K562 (cell line): Measurements from ENCODE around the gene AGRN. TPM values are rescaled to one million over a fixed set of nuclear protein-coding genes. Genes with fewer than 3 reads are reported as not detected.

Experiments used
- BRD4 ChIP-seq: fragments of 200-600 bp; sonication (generic); IDR thresholded peaks from 2 replicates; pipeline ENCODE4 v1.6.1; 2017; ENCODE audit warnings: inconsistent platforms
- BRD9 ChIP-seq: fragments of 450-650 bp; IDR thresholded peaks from 2 replicates; pipeline ENCODE4 v1.6.1; 2018; ENCODE audit warnings: low read depth; ENCODE audit not compliant: partially characterized antibody
- CLOCK ChIP-seq: fragments of 250-450 bp; sonication (Bioruptor Pico); IDR thresholded peaks from 2 replicates; pipeline ENCODE4 v1.4.0; 2020; ENCODE audit warnings: mild to moderate bottlenecking, moderate library complexity, borderline replicate concordance
- HDAC1 ChIP-seq, 2 experiments: fragments of 450-650 bp; IDR thresholded peaks; 2 replicates each; pipeline ENCODE4 v1.6.1; 2016 to 2017; ENCODE audit warnings: inconsistent platforms in 1 of 2, mild to moderate bottlenecking in 1 of 2, moderate library complexity in 1 of 2
- JUND ChIP-seq, 2 experiments: IDR thresholded peaks; 2 replicates in 1 of 2; 3 replicates in 1 of 2; pipeline ENCODE4 v1.6.1; 2011; ENCODE audit warnings: borderline replicate concordance in 2 of 2, low read depth in 2 of 2, low read length in 2 of 2, improper control_type of control experiment in 1 of 2, missing biosample characterization in 1 of 2, missing genetic modification characterization in 1 of 2, missing genetic modification reagents in 1 of 2
- RNF219 ChIP-seq: fragments of 250-450 bp; sonication (Bioruptor Pico); IDR thresholded peaks from 2 replicates; pipeline ENCODE4 v1.5.0; 2022; ENCODE audit warnings: mild to moderate bottlenecking
- ZFP1 ChIP-seq: fragments of 450-650 bp; formaldehyde crosslinking; IDR thresholded peaks from 2 replicates; pipeline ENCODE4 v1.4.0; 2020; ENCODE audit warnings: mild to moderate bottlenecking, mixed read lengths
- ZNF609 ChIP-seq: sonication (generic); formaldehyde crosslinking; IDR thresholded peaks from 2 replicates; pipeline ENCODE4 v1.8.1; 2023; ENCODE audit warnings: missing genetic modification reagents, mild to moderate bottlenecking, borderline replicate concordance
- polyA plus RNA-seq, 8 experiments: library from polyadenylated mRNA; depleted of rRNA in 4 of 8; stranded (reverse) in 5 of 8; unstranded in 3 of 8; fragments of >200 nt; fragmentation: Nextera tagmentation in 2 of 8; fragmentation: Illumina TruSeq in 1 of 8; extraction: Ambion mirVana in 2 of 8; extraction: Trizol in 1 of 8; gene quantifications; 2 replicates each; pipeline versions ENCODE4 v1.2.1 to v1.2.3, GENCODE V29; 2011 to 2014; ENCODE audit warnings: inconsistent platforms in 1 of 8, missing spikeins in 1 of 8
- total RNA-seq, 7 experiments: library from RNA; depleted of rRNA in 6 of 7; stranded (reverse); fragments of >200 nt in 6 of 7; fragmentation: Illumina TruSeq in 2 of 7; extraction: Trizol in 2 of 7; gene quantifications; 2 replicates each; pipeline versions ENCODE4 v1.2.1 to v1.2.3, GENCODE V29; 2011 to 2021; ENCODE audit warnings: low replicate concordance in 1 of 7
- TF ChIP-seq, protein P1 (sequence below): fragments of 450-650 bp; IDR thresholded peaks from one replicate; pipeline ENCODE4 v1.6.1; 2018; ENCODE audit warnings: mild to moderate bottlenecking, moderate library complexity; ENCODE audit not compliant: partially characterized antibody
- TF ChIP-seq, protein P2 (sequence below): fragments of 250-450 bp; sonication (Bioruptor Pico); IDR thresholded peaks from 2 replicates; pipeline ENCODE4 v1.4.0; 2020; ENCODE audit warnings: mild to moderate bottlenecking, moderate library complexity

The AGRN gene
- total and polyA plus RNA-seq, 9 of the 15 experiments (the other 6 are each of a cell fraction or from before 2014, with no cell fraction given) = 0.04 to 111 (median 18.1) TPM

DNA sequence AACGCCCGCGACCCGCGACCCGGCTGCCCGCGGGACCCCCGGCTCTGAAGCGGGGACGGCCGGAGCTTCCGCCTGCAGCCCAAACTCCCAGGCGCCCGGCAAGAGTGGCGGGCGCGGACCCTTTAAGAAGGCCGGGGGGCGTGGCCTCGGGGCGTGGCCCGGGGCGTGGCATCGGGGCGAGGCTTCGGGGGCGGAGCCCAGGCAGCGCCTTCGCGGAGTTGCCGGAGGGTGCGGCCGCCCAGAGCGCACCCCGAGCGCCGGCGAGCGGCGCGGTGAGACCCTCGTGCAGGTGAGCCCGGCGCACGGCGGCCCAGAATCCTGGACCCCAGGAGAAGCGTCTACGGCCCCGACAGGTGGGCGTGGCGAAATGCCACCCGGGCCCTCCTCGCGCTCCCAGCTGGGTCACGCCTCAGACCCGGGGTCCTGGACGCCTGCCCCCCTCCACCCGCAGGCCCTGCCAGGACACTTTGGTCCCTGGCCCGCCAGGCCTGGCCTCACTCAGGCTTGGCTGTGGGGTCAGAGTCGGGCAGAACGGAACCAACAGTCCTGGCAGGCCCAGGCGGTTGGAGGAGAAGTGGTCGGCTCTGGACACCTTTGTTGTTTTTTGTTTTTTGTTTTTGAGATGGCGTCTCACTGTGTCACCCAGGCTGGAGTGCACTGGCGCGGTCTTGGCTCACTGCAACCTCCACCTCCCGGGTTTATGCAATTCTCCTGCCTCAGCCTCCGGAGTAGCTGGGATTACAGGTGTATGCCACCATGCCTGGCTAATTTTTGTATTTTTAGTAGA, 39.8 kb downstream of the AGRN start (continued):
- no peak for TF ChIP-seq BRD4
- TF ChIP-seq ZFP1 (CRISPR knock-in tag) = no peak
- TF ChIP-seq BRD9 = no peak
- TF ChIP-seq HDAC1 (IDR thresholded peaks at IDR 0.05) = 0 out of 4 replicates have a peak, but pooled peaks of 1 of the 2 experiments have one; percentile 27
- no peak for TF ChIP-seq CLOCK (CRISPR knock-in tag)
- no peak for TF ChIP-seq ZNF609 (CRISPR knock-in tag)
- TF ChIP-seq, protein P1, sequence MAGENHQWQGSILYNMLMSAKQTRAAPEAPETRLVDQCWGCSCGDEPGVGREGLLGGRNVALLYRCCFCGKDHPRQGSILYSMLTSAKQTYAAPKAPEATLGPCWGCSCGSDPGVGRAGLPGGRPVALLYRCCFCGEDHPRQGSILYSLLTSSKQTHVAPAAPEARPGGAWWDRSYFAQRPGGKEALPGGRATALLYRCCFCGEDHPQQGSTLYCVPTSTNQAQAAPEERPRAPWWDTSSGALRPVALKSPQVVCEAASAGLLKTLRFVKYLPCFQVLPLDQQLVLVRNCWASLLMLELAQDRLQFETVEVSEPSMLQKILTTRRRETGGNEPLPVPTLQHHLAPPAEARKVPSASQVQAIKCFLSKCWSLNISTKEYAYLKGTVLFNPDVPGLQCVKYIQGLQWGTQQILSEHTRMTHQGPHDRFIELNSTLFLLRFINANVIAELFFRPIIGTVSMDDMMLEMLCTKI = no peak
- TF ChIP-seq RNF219 (CRISPR knock-in tag) = no peak
- no peak for TF ChIP-seq JUND (IDR thresholded peaks at IDR 0.05; ENCODE audit: borderline replicate concordance, low read depth, low read length)
- no peak for TF ChIP-seq JUND (tag; IDR thresholded peaks at IDR 0.05; ENCODE audit: borderline replicate concordance, low read depth, low read length)
- TF ChIP-seq, protein P2, sequence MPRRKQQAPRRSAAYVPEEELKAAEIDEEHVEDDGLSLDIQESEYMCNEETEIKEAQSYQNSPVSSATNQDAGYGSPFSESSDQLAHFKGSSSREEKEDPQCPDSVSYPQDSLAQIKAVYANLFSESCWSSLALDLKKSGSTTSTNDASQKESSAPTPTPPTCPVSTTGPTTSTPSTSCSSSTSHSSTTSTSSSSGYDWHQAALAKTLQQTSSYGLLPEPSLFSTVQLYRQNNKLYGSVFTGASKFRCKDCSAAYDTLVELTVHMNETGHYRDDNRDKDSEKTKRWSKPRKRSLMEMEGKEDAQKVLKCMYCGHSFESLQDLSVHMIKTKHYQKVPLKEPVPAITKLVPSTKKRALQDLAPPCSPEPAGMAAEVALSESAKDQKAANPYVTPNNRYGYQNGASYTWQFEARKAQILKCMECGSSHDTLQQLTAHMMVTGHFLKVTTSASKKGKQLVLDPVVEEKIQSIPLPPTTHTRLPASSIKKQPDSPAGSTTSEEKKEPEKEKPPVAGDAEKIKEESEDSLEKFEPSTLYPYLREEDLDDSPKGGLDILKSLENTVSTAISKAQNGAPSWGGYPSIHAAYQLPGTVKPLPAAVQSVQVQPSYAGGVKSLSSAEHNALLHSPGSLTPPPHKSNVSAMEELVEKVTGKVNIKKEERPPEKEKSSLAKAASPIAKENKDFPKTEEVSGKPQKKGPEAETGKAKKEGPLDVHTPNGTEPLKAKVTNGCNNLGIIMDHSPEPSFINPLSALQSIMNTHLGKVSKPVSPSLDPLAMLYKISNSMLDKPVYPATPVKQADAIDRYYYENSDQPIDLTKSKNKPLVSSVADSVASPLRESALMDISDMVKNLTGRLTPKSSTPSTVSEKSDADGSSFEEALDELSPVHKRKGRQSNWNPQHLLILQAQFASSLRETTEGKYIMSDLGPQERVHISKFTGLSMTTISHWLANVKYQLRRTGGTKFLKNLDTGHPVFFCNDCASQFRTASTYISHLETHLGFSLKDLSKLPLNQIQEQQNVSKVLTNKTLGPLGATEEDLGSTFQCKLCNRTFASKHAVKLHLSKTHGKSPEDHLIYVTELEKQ (CRISPR knock-in tag) = no peak
